Inferior parietal cortex (tissue), 1 donor: Measurements from ENCODE around the gene BRCC3.
"Not testable (repeated sequence)": the region's sequence is repeated elsewhere in the genome, so short reads cannot be mapped to it uniquely, and the experiment has no call there.

Source experiments
- DNase-seq: peaks from one replicate; pipeline ENCODE4 v3.0.0-alpha.2; 2016; ENCODE audit errors: extremely low spot score

The BRCC3 gene

GRCh38 chrX:155143959-155144548 lies 72.7 kb downstream of the BRCC3 start:
- no peak for DNase-seq

- DNase-seq = no peak
These were observed 73.6 kb downstream of the BRCC3 start for GRCh38 chrX:155144926-155145325.

GRCh38 chrX:155147612-155148011 lies 76.3 kb downstream of the BRCC3 start:
- not testable (repeated sequence) for DNase-seq

- not testable (repeated sequence) for DNase-seq
These were observed 76.9 kb downstream of the BRCC3 start for GRCh38 chrX:155148166-155148565.

- peak; percentile 14 for DNase-seq
These were observed 77.6 kb downstream of the BRCC3 start for GRCh38 chrX:155148724-155149537.

- DNase-seq = no peak
These were observed 98.6 kb downstream of the BRCC3 start for GRCh38 chrX:155169881-155170280.
